DOHH2 (cell line): ENCODE results near the gene GALNT18.

Experiments
- H3F3A ChIP-seq: fragments of 200-600 bp; sonication (generic), shearing (Covaris generic); 2 replicates; pipeline ENCODE4 v1.6.0; 2016; ENCODE audit warnings: antibody characterized with exemption, mild to moderate bottlenecking; ENCODE audit not compliant: control insufficient read depth, insufficient read depth
- H3K27ac ChIP-seq: fragments of 200-600 bp; sonication (generic); 2 replicates; pipeline ENCODE4 v1.5.1; 2014; ENCODE audit warnings: low read depth, mild to moderate bottlenecking, low read length, moderate library complexity
- H3K27me3 ChIP-seq: fragments of 200-600 bp; sonication (generic); 2 replicates; pipeline ENCODE4 v1.6.1; 2014; ENCODE audit warnings: mild to moderate bottlenecking, low read length, mixed read lengths; ENCODE audit not compliant: control insufficient read depth
- H3K36me3 ChIP-seq: fragments of 200-600 bp; sonication (generic); 2 replicates; pipeline ENCODE4 v1.6.1; 2014; ENCODE audit warnings: mild to moderate bottlenecking, low read length, moderate library complexity, mixed read lengths; ENCODE audit not compliant: control insufficient read depth
- H3K4me1 ChIP-seq: fragments of 200-600 bp; sonication (generic); 2 replicates; pipeline ENCODE4 v1.6.1; 2014; ENCODE audit warnings: mild to moderate bottlenecking, low read length, mixed read lengths; ENCODE audit not compliant: control insufficient read depth
- H3K4me2 ChIP-seq: fragments of 200-600 bp; sonication (generic); 2 replicates; pipeline ENCODE4 v1.6.0; 2014; ENCODE audit warnings: mild to moderate bottlenecking, low read length, moderate library complexity
- H3K4me3 ChIP-seq: fragments of 200-600 bp; sonication (generic); 2 replicates; pipeline ENCODE4 v1.5.1; 2014; ENCODE audit warnings: mild to moderate bottlenecking, low read length, mixed read lengths
- H3K79me2 ChIP-seq: fragments of 200-600 bp; sonication (generic); 2 replicates; pipeline ENCODE4 v1.6.1; 2014; ENCODE audit warnings: mild to moderate bottlenecking, low read length, mixed read lengths; ENCODE audit not compliant: control insufficient read depth
- H3K9me2 ChIP-seq: fragments of 200-600 bp; sonication (generic); replicated peaks from 2 replicates; pipeline ENCODE4 v1.6.1; 2014; ENCODE audit warnings: mild to moderate bottlenecking, low read length, mixed read lengths; ENCODE audit not compliant: control insufficient read depth
- H3K9me3 ChIP-seq: fragments of 200-600 bp; sonication (generic); 2 replicates; pipeline ENCODE4 v1.6.1; 2014; ENCODE audit warnings: antibody characterized with exemption, low read length, mixed read lengths; ENCODE audit not compliant: control insufficient read depth, insufficient read depth
- H4K20me1 ChIP-seq: fragments of 200-600 bp; sonication (generic); 2 replicates; pipeline ENCODE4 v1.6.0; 2014; ENCODE audit warnings: low read depth, mild to moderate bottlenecking, antibody characterized with exemption, low read length, moderate library complexity; ENCODE audit not compliant: control insufficient read depth, insufficient read depth
- CTCF ChIP-seq: fragments of 200-600 bp; sonication (generic); IDR thresholded peaks from one replicate; pipeline ENCODE4 v1.5.1; 2014; ENCODE audit warnings: antibody characterized with exemption, mild to moderate bottlenecking, low read depth, low read length; ENCODE audit not compliant: poor library complexity, severe bottlenecking
- EZH2phosphoT487 ChIP-seq: fragments of 200-600 bp; sonication (generic); IDR thresholded peaks from 2 replicates; pipeline ENCODE4 v1.6.1; 2017; ENCODE audit warnings: borderline replicate concordance, mild to moderate bottlenecking, antibody characterized with exemption, low read length, moderate library complexity, mixed read lengths

Gene GALNT18

GRCh38 chr11:11279956-11280689 lies 341.7 kb downstream of the GALNT18 start:
- no peaks in the 10 kb centered on the region for H3K27me3 ChIP-seq
- no peaks in the 10 kb centered on the region for H3F3A ChIP-seq
- no peaks in the 10 kb centered on the region for H4K20me1 ChIP-seq
- H3K36me3 ChIP-seq: no peaks in the 10 kb centered on the region
- TF ChIP-seq EZH2phosphoT487 (no peak), CTCF (no peak)
- no peak overlapping the region for H3K27ac ChIP-seq
- H3K4me1 ChIP-seq: no peaks in the 10 kb centered on the region
- no peaks in the 10 kb centered on the region for H3K9me3 ChIP-seq
- no peak overlapping the region for H3K4me3 ChIP-seq
- no peaks in the 10 kb centered on the region for H3K9me2 ChIP-seq
- no peaks in the 10 kb centered on the region for H3K79me2 ChIP-seq
- H3K4me2 ChIP-seq: no peak overlapping the region

GRCh38 chr11:11272254-11272653 lies 349.6 kb downstream of the GALNT18 start:
- no peak overlapping the region for H3K4me3 ChIP-seq
- H3K27me3 ChIP-seq: 0 out of 2 replicates have a peak, but pooled peaks cover 3% of the 10 kb centered on the region
- TF ChIP-seq EZH2phosphoT487: no peak
- TF ChIP-seq CTCF: no peak
- no peaks in the 10 kb centered on the region for H3K9me3 ChIP-seq
- no peak overlapping the region for H3K4me2 ChIP-seq
- H3K9me2 ChIP-seq: no peaks in the 10 kb centered on the region
- no peaks in the 10 kb centered on the region for H4K20me1 ChIP-seq
- H3F3A ChIP-seq: no peaks in the 10 kb centered on the region
- H3K27ac ChIP-seq: no peak overlapping the region
- peaks cover 13% of the 10 kb centered on the region for H3K4me1 ChIP-seq
- no peaks in the 10 kb centered on the region for H3K79me2 ChIP-seq
- H3K36me3 ChIP-seq: no peaks in the 10 kb centered on the region

GRCh38 chr11:11270236-11270775 lies 351.5 kb downstream of the GALNT18 start:
- H3K9me3 ChIP-seq: no peaks in the 10 kb centered on the region
- H3F3A ChIP-seq: no peaks in the 10 kb centered on the region
- H3K79me2 ChIP-seq: no peaks in the 10 kb centered on the region
- H3K27ac ChIP-seq: no peak overlapping the region
- H3K27me3 ChIP-seq: 0 out of 2 replicates have a peak, but pooled peaks cover 3% of the 10 kb centered on the region
- no peaks in the 10 kb centered on the region for H3K9me2 ChIP-seq
- H3K4me2 ChIP-seq: no peak overlapping the region
- no peaks in the 10 kb centered on the region for H3K36me3 ChIP-seq
- H3K4me1 ChIP-seq: peaks cover 24% of the 10 kb centered on the region
- H3K4me3 ChIP-seq: no peak overlapping the region
- no peaks in the 10 kb centered on the region for H4K20me1 ChIP-seq
- TF ChIP-seq CTCF: no peak
